Esophagus muscularis mucosa (tissue), 4 donors: ENCODE measurements around the gene JAKMIP1. TPM values are rescaled to one million over a fixed set of nuclear protein-coding genes. Genes with fewer than 3 reads are reported as not detected.
"Not testable (repeated sequence)": the region's sequence is repeated elsewhere in the genome, so short reads cannot be mapped to it uniquely, and the experiment has no call there.

Source experiments
- DNase-seq: peaks from one replicate; pipeline ENCODE4 v3.0.0-alpha.2; 2017; ENCODE audit errors: extremely low spot score
- H3K27ac ChIP-seq, 4 donors: fragments of 200-600 bp; sonication (generic); replicated peaks in 1 of 4; 1 replicate in 3 of 4; 2 replicates in 1 of 4; pipeline ENCODE4 v1.5.1; 2016 to 2019; ENCODE audit warnings: mild to moderate bottlenecking in 1 of 4
- H3K27me3 ChIP-seq, 4 donors: fragments of 200-600 bp; sonication (generic); one replicate each; pipeline versions ENCODE4 v1.5.1 to v1.6.0; 2016 to 2019
- H3K36me3 ChIP-seq, 4 donors: fragments of 200-600 bp; sonication (generic); one replicate each; pipeline ENCODE4 v1.5.1; 2016 to 2019
- H3K4me1 ChIP-seq, 4 donors: fragments of 200-600 bp; sonication (generic); one replicate each; pipeline ENCODE4 v1.5.1; 2016 to 2019
- H3K4me3 ChIP-seq, 4 donors: fragments of 200-600 bp; sonication (generic); 1 replicate in 2 of 4; 2 replicates in 2 of 4; pipeline ENCODE4 v1.5.1; 2016 to 2019; ENCODE audit warnings: mild to moderate bottlenecking in 4 of 4, moderate library complexity in 1 of 4
- H3K9me3 ChIP-seq, 4 donors: fragments of 200-600 bp; sonication (generic); 1 replicate in 3 of 4; 2 replicates in 1 of 4; pipeline ENCODE4 v1.5.1; 2016 to 2019
- CTCF ChIP-seq, 3 experiments: fragments of 200-600 bp in 2 of 3; fragments of 450-650 bp in 1 of 3; sonication (generic) in 2 of 3; IDR thresholded peaks; one replicate each; pipeline ENCODE4 v1.5.1; 2017 to 2019; ENCODE audit warnings: antibody characterized with exemption in 3 of 3, mild to moderate bottlenecking in 2 of 3, moderate library complexity in 1 of 3
- EP300 ChIP-seq: sonication (generic); formaldehyde crosslinking; IDR thresholded peaks from one replicate; pipeline ENCODE4 v1.6.1; 2017; ENCODE audit warnings: antibody characterized with exemption
- POLR2A ChIP-seq: fragments of 450-650 bp; IDR thresholded peaks from one replicate; pipeline ENCODE4 v1.6.1; 2017; ENCODE audit warnings: antibody characterized with exemption, moderate library complexity, mild to moderate bottlenecking, low read depth
- POLR2AphosphoS5 ChIP-seq, 2 donors: sonication (generic); formaldehyde crosslinking; IDR thresholded peaks; one replicate each; pipeline ENCODE4 v1.6.1; 2017; ENCODE audit warnings: antibody characterized with exemption in 2 of 2
- WGBS: methylation state at CpG from one replicate; pipeline ENCODE4 v1.1.5; 2018; 5-methylcytosine and 5-hydroxymethylcytosine counted together
- intact Hi-C: fragments of 100-400 bp; cut with DNase I; formaldehyde crosslinking; loops from one replicate; pipeline ENCODE4 v1.15.1; 2023
- total RNA-seq, 4 donors: library from RNA; depleted of rRNA; stranded (reverse); fragments of >200 nt; gene quantifications; one replicate each; pipeline versions ENCODE4 v1.1.0 to v1.2.1, GENCODE V29; 2016

The JAKMIP1 gene
- total RNA-seq, 4 donors from 2014 or later, result 0.57 to 2.8 (median 0.91) TPM

- peaks cover 0 to 11% (median 8%) of the 10 kb centered on the region in 4 donors for H3K9me3 ChIP-seq
- no peak for DNase-seq
- H3K36me3 ChIP-seq, result no peaks in the 10 kb centered on the region
- TF ChIP-seq EP300 (no peak), CTCF (IDR thresholded peaks at IDR 0.05) (no peak), POLR2A (no peak), POLR2AphosphoS5 (IDR thresholded peaks at IDR 0.05) (no peak)
- H3K27ac ChIP-seq, result no peak overlapping the region
- intact Hi-C loops, result no loop called here
- H3K4me3 ChIP-seq, result no peak overlapping the region
- H3K27me3 ChIP-seq, result no peaks in the 10 kb centered on the region
- 46% methylated on average over 3 of the region's 3 CpGs for WGBS
- H3K4me1 ChIP-seq, result no peaks in the 10 kb centered on the region
These were observed 56.7 kb downstream of the JAKMIP1 start for GRCh38 chr4:6143603-6144181.

- H3K9me3 ChIP-seq, result peaks cover 0 to 11% (median 8%) of the 10 kb centered on the region in 4 donors
- DNase-seq, result no peak
- no peaks in the 10 kb centered on the region for H3K4me1 ChIP-seq
- 80% methylated on average over 8 of the region's 8 CpGs for WGBS
- no peak overlapping the region for H3K4me3 ChIP-seq
- H3K27ac ChIP-seq, result no peak overlapping the region
- no peaks in the 10 kb centered on the region for H3K36me3 ChIP-seq
- no peaks in the 10 kb centered on the region for H3K27me3 ChIP-seq
- intact Hi-C loops, result no loop called here
- TF ChIP-seq CTCF (IDR thresholded peaks at IDR 0.05) (no peak), EP300 (no peak), POLR2AphosphoS5 (IDR thresholded peaks at IDR 0.05) (no peak), POLR2A (no peak)
These were observed 57.3 kb downstream of the JAKMIP1 start for GRCh38 chr4:6142935-6143602.

- H3K4me1 ChIP-seq, result no peaks in the 10 kb centered on the region
- intact Hi-C loops, result no loop called here
- no peak overlapping the region for H3K27ac ChIP-seq
- H3K9me3 ChIP-seq, result peaks cover 0 to 11% (median 7%) of the 10 kb centered on the region in 4 donors
- H3K4me3 ChIP-seq, result no peak overlapping the region
- WGBS, result 84% methylated on average over 6 of the region's 7 CpGs
- H3K27me3 ChIP-seq, result no peaks in the 10 kb centered on the region
- no peak for TF ChIP-seq EP300
- TF ChIP-seq POLR2AphosphoS5 (IDR thresholded peaks at IDR 0.05), result no peak
- TF ChIP-seq CTCF (IDR thresholded peaks at IDR 0.05), result no peak
- TF ChIP-seq POLR2A, result no peak
- DNase-seq, result no peak
- H3K36me3 ChIP-seq, result no peaks in the 10 kb centered on the region
These were observed 57.8 kb downstream of the JAKMIP1 start for GRCh38 chr4:6142511-6142910.

- intact Hi-C loops, result no loop called here
- no peak for TF ChIP-seq POLR2A
- no peak for TF ChIP-seq CTCF (IDR thresholded peaks at IDR 0.05)
- no peak for TF ChIP-seq POLR2AphosphoS5 (IDR thresholded peaks at IDR 0.05)
- no peak for TF ChIP-seq EP300
- no peak for DNase-seq
These were observed 58.8 kb downstream of the JAKMIP1 start for GRCh38 chr4:6141554-6141953.

GRCh38 chr4:6141021-6141420 is 59.3 kb downstream of the JAKMIP1 start:
- 88% methylated on average over 10 of the region's 14 CpGs for WGBS
- H3K27me3 ChIP-seq, DNase-seq, H3K4me1 ChIP-seq, H3K36me3 ChIP-seq, H3K27ac ChIP-seq, H3K4me3 ChIP-seq, intact Hi-C loops: not testable (repeated sequence)
- H3K9me3 ChIP-seq, result peaks cover 0 to 11% (median 5%) of the 10 kb centered on the region in 4 donors

More at GRCh38 chr4:6141554-6141953, 58.8 kb downstream of the JAKMIP1 start:
- Histone ChIP-seq H3K4me1 (no peaks in the 10 kb centered on the region), H3K36me3 (no peaks in the 10 kb centered on the region), H3K4me3 (no peak overlapping the region), H3K9me3 (peaks cover 0 to 11% (median 5%) of the 10 kb centered on the region in 4 donors), H3K27ac (no peak overlapping the region), H3K27me3 (no peaks in the 10 kb centered on the region)
- WGBS, result 75% methylated on average over 9 of the region's 9 CpGs
